ENCODE measurements around the gene TPBGL.

GRCh38 chr11:75263944-75264349 lies 23.4 kb downstream of the TPBGL start:
- TF ChIP-seq, protein P1, sequence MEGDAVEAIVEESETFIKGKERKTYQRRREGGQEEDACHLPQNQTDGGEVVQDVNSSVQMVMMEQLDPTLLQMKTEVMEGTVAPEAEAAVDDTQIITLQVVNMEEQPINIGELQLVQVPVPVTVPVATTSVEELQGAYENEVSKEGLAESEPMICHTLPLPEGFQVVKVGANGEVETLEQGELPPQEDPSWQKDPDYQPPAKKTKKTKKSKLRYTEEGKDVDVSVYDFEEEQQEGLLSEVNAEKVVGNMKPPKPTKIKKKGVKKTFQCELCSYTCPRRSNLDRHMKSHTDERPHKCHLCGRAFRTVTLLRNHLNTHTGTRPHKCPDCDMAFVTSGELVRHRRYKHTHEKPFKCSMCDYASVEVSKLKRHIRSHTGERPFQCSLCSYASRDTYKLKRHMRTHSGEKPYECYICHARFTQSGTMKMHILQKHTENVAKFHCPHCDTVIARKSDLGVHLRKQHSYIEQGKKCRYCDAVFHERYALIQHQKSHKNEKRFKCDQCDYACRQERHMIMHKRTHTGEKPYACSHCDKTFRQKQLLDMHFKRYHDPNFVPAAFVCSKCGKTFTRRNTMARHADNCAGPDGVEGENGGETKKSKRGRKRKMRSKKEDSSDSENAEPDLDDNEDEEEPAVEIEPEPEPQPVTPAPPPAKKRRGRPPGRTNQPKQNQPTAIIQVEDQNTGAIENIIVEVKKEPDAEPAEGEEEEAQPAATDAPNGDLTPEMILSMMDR (IDR thresholded peaks at IDR 0.05; ENCODE audit: extremely low read depth in 1 of 2, insufficient read depth in 1 of 2, low read depth in 1 of 2, low read length in 2 of 2): no peak
- TF ChIP-seq POLR2A (IDR thresholded peaks at IDR 0.05; ENCODE audit: low read depth, low read length) (no peak), EZH2 (IDR thresholded peaks at IDR 0.05; ENCODE audit: borderline replicate concordance, low read depth, low read length, severe bottlenecking) (no peak), FOS (IDR thresholded peaks at IDR 0.05; ENCODE audit: borderline replicate concordance, insufficient read depth, low read length) (no peak), POLR2AphosphoS5 (IDR thresholded peaks at IDR 0.05; ENCODE audit: insufficient read depth, low read depth, low read length) (no peak), JUN (IDR thresholded peaks at IDR 0.05; ENCODE audit: borderline replicate concordance, insufficient read depth, insufficient read length, low read depth) (no peak)

Measured in endothelial cell of umbilical vein (primary cell).